Liver (tissue), 9 donors: ENCODE data around the gene PRMT3. TPM values are rescaled to one million over a fixed set of nuclear protein-coding genes. Genes with fewer than 3 reads are reported as not detected.

ENCODE experiments used
- DNase-seq: peaks from one replicate; pipeline ENCODE4 v3.0.0-alpha.2; 2017; ENCODE audit warnings: low spot score
- H3K27ac ChIP-seq, 2 donors: one replicate each; pipeline ENCODE4 v1.7.0; 2013; ENCODE audit warnings: inconsistent platforms in 2 of 2, low read length in 2 of 2, control low read depth in 1 of 2, low read depth in 1 of 2, mild to moderate bottlenecking in 1 of 2
- H3K27me3 ChIP-seq, 4 donors: one replicate each; pipeline versions ENCODE4 v1.6.1 to v1.7.0; 2013; ENCODE audit warnings: low read length in 3 of 4, inconsistent platforms in 1 of 4, mild to moderate bottlenecking in 1 of 4, moderate library complexity in 1 of 4; ENCODE audit not compliant: control insufficient read depth in 4 of 4, insufficient read depth in 4 of 4
- H3K36me3 ChIP-seq, 4 donors: one replicate each; pipeline versions ENCODE4 v1.6.1 to v1.7.0; 2013; ENCODE audit warnings: low read length in 3 of 4, mild to moderate bottlenecking in 3 of 4, low read depth in 1 of 4, moderate library complexity in 1 of 4; ENCODE audit not compliant: control insufficient read depth in 4 of 4, insufficient read depth in 3 of 4
- H3K4me1 ChIP-seq, 4 donors: one replicate each; pipeline versions ENCODE4 v1.6.1 to v1.7.0; 2013; ENCODE audit warnings: low read length in 3 of 4, mild to moderate bottlenecking in 3 of 4, moderate library complexity in 1 of 4; ENCODE audit not compliant: control insufficient read depth in 4 of 4, insufficient read depth in 4 of 4
- H3K4me3 ChIP-seq, 3 donors: one replicate each; pipeline versions ENCODE4 v1.6.1 to v1.7.0; 2013; ENCODE audit warnings: low read length in 3 of 3, control low read depth in 1 of 3, low read depth in 1 of 3, mild to moderate bottlenecking in 1 of 3
- H3K9ac ChIP-seq, 2 donors: one replicate each; pipeline ENCODE4 v1.7.0; 2013; ENCODE audit warnings: low read length in 2 of 2, mild to moderate bottlenecking in 2 of 2, moderate library complexity in 2 of 2, control low read depth in 1 of 2, low read depth in 1 of 2
- H3K9me3 ChIP-seq, 4 donors: one replicate each; pipeline versions ENCODE4 v1.6.1 to v1.7.0; 2013; ENCODE audit warnings: low read length in 3 of 4; ENCODE audit not compliant: control insufficient read depth in 4 of 4
- ATF3 ChIP-seq: IDR thresholded peaks from 2 replicates; pipeline ENCODE4 v1.6.1; 2016; ENCODE audit warnings: antibody characterized with exemption
- CTCF ChIP-seq: fragments of 150-350 bp; IDR thresholded peaks from 2 replicates; pipeline ENCODE4 v1.5.1; 2017; ENCODE audit warnings: improper control_type of control experiment, low read depth, low read length; ENCODE audit not compliant: missing input control
- EGR1 ChIP-seq, 2 donors: IDR thresholded peaks; 2 replicates each; pipeline ENCODE4 v1.6.1; 2016 to 2018; ENCODE audit warnings: antibody characterized with exemption in 2 of 2, low read depth in 2 of 2
- FOXA1 ChIP-seq: IDR thresholded peaks from 2 replicates; pipeline ENCODE4 v1.6.1; 2016; ENCODE audit warnings: antibody characterized with exemption
- FOXA2 ChIP-seq: IDR thresholded peaks from 2 replicates; pipeline ENCODE4 v1.6.1; 2016; ENCODE audit warnings: antibody characterized with exemption
- GABPA ChIP-seq, 2 donors: IDR thresholded peaks in 1 of 2; conservative IDR thresholded peaks in 1 of 2; 2 replicates each; pipeline ENCODE4 v1.6.1; 2016; ENCODE audit warnings: antibody characterized with exemption in 2 of 2, mild to moderate bottlenecking in 1 of 2, moderate library complexity in 1 of 2
- HNF4A ChIP-seq, 2 donors: conservative IDR thresholded peaks; 2 replicates each; pipeline ENCODE4 v1.6.1; 2016; ENCODE audit warnings: antibody characterized with exemption in 2 of 2, mild to moderate bottlenecking in 2 of 2
- HNF4G ChIP-seq: IDR thresholded peaks from 2 replicates; pipeline ENCODE4 v1.6.1; 2016; ENCODE audit warnings: antibody characterized with exemption
- JUND ChIP-seq, 2 donors: IDR thresholded peaks; 2 replicates each; pipeline ENCODE4 v1.6.1; 2016; ENCODE audit warnings: antibody characterized with exemption in 2 of 2
- MAX ChIP-seq: IDR thresholded peaks from 2 replicates; pipeline ENCODE4 v1.6.1; 2016; ENCODE audit warnings: antibody characterized with exemption
- NR2F2 ChIP-seq: IDR thresholded peaks from 2 replicates; pipeline ENCODE4 v1.6.1; 2016; ENCODE audit warnings: antibody characterized with exemption
- RAD21 ChIP-seq, 2 donors: IDR thresholded peaks; 2 replicates each; pipeline ENCODE4 v1.6.1; 2016; ENCODE audit warnings: antibody characterized with exemption in 2 of 2, mild to moderate bottlenecking in 2 of 2
- REST ChIP-seq: IDR thresholded peaks from 2 replicates; pipeline ENCODE4 v1.6.1; 2016; ENCODE audit warnings: antibody characterized with exemption, mild to moderate bottlenecking
- RXRA ChIP-seq, 2 donors: IDR thresholded peaks; 2 replicates each; pipeline ENCODE4 v1.6.1; 2017 to 2018; ENCODE audit warnings: antibody characterized with exemption in 2 of 2, mild to moderate bottlenecking in 1 of 2
- SP1 ChIP-seq: IDR thresholded peaks from 2 replicates; pipeline ENCODE4 v1.6.1; 2018; ENCODE audit warnings: antibody characterized with exemption, mild to moderate bottlenecking
- TAF1 ChIP-seq: conservative IDR thresholded peaks from 2 replicates; pipeline ENCODE4 v1.6.1; 2016; ENCODE audit warnings: antibody characterized with exemption, mild to moderate bottlenecking
- YY1 ChIP-seq: IDR thresholded peaks from 2 replicates; pipeline ENCODE4 v1.6.1; 2016; ENCODE audit warnings: antibody characterized with exemption, mild to moderate bottlenecking
- ZBTB33 ChIP-seq: IDR thresholded peaks from 2 replicates; pipeline ENCODE4 v1.6.1; 2016; ENCODE audit warnings: antibody characterized with exemption
- WGBS: extraction: QIAGEN DNeasy Blood & Tissue Kit; methylation state at CpG from one replicate; pipeline ENCODE4 v1.1.7; 2013; 5-methylcytosine and 5-hydroxymethylcytosine counted together
- polyA plus RNA-seq, 2 donors: library from polyadenylated mRNA; stranded (reverse) in 1 of 2; unstranded in 1 of 2; fragments of 200-250 nt in 1 of 2; fragments of >200 nt in 1 of 2; fragmentation: Nextera tagmentation in 1 of 2; extraction: Ambion mirVana in 1 of 2; gene quantifications; one replicate each; pipeline versions ENCODE4 v1.2.1 to v1.2.3, GENCODE V29; 2013 to 2015
- total RNA-seq, 2 donors: library from RNA; depleted of rRNA; stranded (reverse); fragments of >200 nt; gene quantifications; one replicate each; pipeline ENCODE4 v1.2.3, GENCODE V29; 2014
- donor health status: healthy.
- donor health status: healthy.
- donor health status: healthy.
- donor health status: healthy.
- donor health status: healthy.

Gene PRMT3
- total and polyA plus RNA-seq, 4 donors: 3.5 to 15.8 (median 7.8) TPM

- H3K9me3 ChIP-seq: no peaks in the 10 kb centered on the region
- 97% methylated on average over 2 of the region's 2 CpGs for whole genome bisulfite sequencing
- no peak overlapping the region for H3K27ac ChIP-seq
- H3K36me3 ChIP-seq: peaks cover 0 to 2% (median 0%) of the 10 kb centered on the region in 4 donors
- H3K9ac ChIP-seq: no peak overlapping the region
- TF ChIP-seq GABPA (IDR thresholded peaks at IDR 0.05 in 1 of 2, conservative IDR thresholded peaks at IDR 0.05 in 1 of 2): no peak
- no peaks in the 10 kb centered on the region for H3K27me3 ChIP-seq
- DNase-seq: no peak
- H3K4me3 ChIP-seq: no peak overlapping the region
- H3K4me1 ChIP-seq: no peaks in the 10 kb centered on the region
Observed at GRCh38 chr11:20438637-20439036, 51.1 kb downstream of the PRMT3 start.

GRCh38 chr11:20443596-20443995 lies 56.1 kb downstream of the PRMT3 start:
- Histone ChIP-seq H3K9ac (no peak overlapping the region), H3K9me3 (no peaks in the 10 kb centered on the region), H3K36me3 (peaks cover 0 to 2% (median 0%) of the 10 kb centered on the region in 4 donors), H3K4me3 (no peak overlapping the region), H3K4me1 (no peaks in the 10 kb centered on the region), H3K27ac (no peak overlapping the region), H3K27me3 (no peaks in the 10 kb centered on the region)
- TF ChIP-seq RAD21 (IDR thresholded peaks at IDR 0.05) (peak; percentile 61 to 77), YY1 (no peak), CTCF (peak; percentile 13)
- DNase-seq: no peak
- WGBS: 67% methylated on average over 3 of the region's 3 CpGs

- H3K36me3 ChIP-seq: peaks cover 0 to 2% (median 0%) of the 10 kb centered on the region in 4 donors
- H3K9me3 ChIP-seq: no peaks in the 10 kb centered on the region
- DNase-seq: no peak
- no peak overlapping the region for H3K27ac ChIP-seq
- TF ChIP-seq RAD21 (IDR thresholded peaks at IDR 0.05): no peak
- no peak for TF ChIP-seq ZBTB33
- TF ChIP-seq YY1: no peak
- no peak for TF ChIP-seq SP1
- no peak for TF ChIP-seq TAF1
- no peak for TF ChIP-seq GABPA (IDR thresholded peaks at IDR 0.05 in 1 of 2, conservative IDR thresholded peaks at IDR 0.05 in 1 of 2)
- TF ChIP-seq JUND (IDR thresholded peaks at IDR 0.05): no peak
- no peak for TF ChIP-seq MAX
- TF ChIP-seq HNF4A (conservative IDR thresholded peaks at IDR 0.05): no peak
- TF ChIP-seq CTCF: no peak
- no peak for TF ChIP-seq FOXA1
- TF ChIP-seq RXRA (IDR thresholded peaks at IDR 0.05): no peak
- no peak for TF ChIP-seq EGR1 (IDR thresholded peaks at IDR 0.05; ENCODE audit: low read depth in 2 of 2)
- no peak for TF ChIP-seq NR2F2
- no peak for TF ChIP-seq ATF3
- no peak for TF ChIP-seq FOXA2
- no peak for TF ChIP-seq HNF4G
- TF ChIP-seq REST: no peak
- 100% methylated on average over 1 of the region's 1 CpG for WGBS
- no peaks in the 10 kb centered on the region for H3K4me1 ChIP-seq
- H3K27me3 ChIP-seq: no peaks in the 10 kb centered on the region
- H3K4me3 ChIP-seq: no peak overlapping the region
- H3K9ac ChIP-seq: no peak overlapping the region
Observed at GRCh38 chr11:20444535-20444934, 57.0 kb downstream of the PRMT3 start.
